ENCODE measurements around the gene CX3CL1.

- TF ChIP-seq CTCF (IDR thresholded peaks at IDR 0.05) (no peak), EZH2 (IDR thresholded peaks at IDR 0.05; ENCODE audit: borderline replicate concordance, insufficient read depth, low read depth, low read length, poor library complexity, severe bottlenecking) (no peak)
These were observed 22.7 kb downstream of the CX3CL1 start for GRCh38 chr16:57395026-57395425.

All from B cell (primary cell).